ENCODE measurements around the gene RHOBTB1. TPM values are rescaled to one million over a fixed set of nuclear protein-coding genes. Genes with fewer than 3 reads are reported as not detected.

The RHOBTB1 gene
- total RNA-seq, 1 experiment from 2014 or later: 2.5 TPM

GRCh38 chr10:60871215-60871614 lies 72.8 kb downstream of the RHOBTB1 start:
- Histone ChIP-seq H4K91ac (ENCODE audit: insufficient read length, low read depth, low read length) (no peak overlapping the region), H3K14ac (ENCODE audit: insufficient read depth, low read length) (no peak overlapping the region), H2BK120ac (ENCODE audit: low read depth, low read length, poor library complexity, severe bottlenecking) (no peak overlapping the region), H2BK20ac (ENCODE audit: low read depth, low read length, poor library complexity, severe bottlenecking) (no peak overlapping the region), H3K79me2 (ENCODE audit: insufficient read depth, low read length) (no peaks in the 10 kb centered on the region), H4K20me1 (ENCODE audit: control insufficient read depth, insufficient read depth, insufficient read length) (no peaks in the 10 kb centered on the region), H3K56ac (ENCODE audit: insufficient read length, low read depth, low read length) (no peak overlapping the region), H3K23ac (ENCODE audit: insufficient read length, low read depth, low read length) (no peak overlapping the region), H2AK5ac (ENCODE audit: insufficient read length, low read length) (no peak overlapping the region), H2BK5ac (ENCODE audit: insufficient read length, low read length) (no peak overlapping the region), H3K79me1 (ENCODE audit: insufficient read depth, low read depth, low read length, poor library complexity, severe bottlenecking) (no peaks in the 10 kb centered on the region), H2BK15ac (ENCODE audit: low read depth, low read length) (no peak overlapping the region), H3K4ac (ENCODE audit: low read depth, low read length) (no peak overlapping the region), H3K27ac (ENCODE audit: insufficient read length, low read depth, low read length) (no peak overlapping the region), H3K27me3 (ENCODE audit: insufficient read depth, low read length) (no peaks in the 10 kb centered on the region), H3T11ph (ENCODE audit: low read length) (no peak overlapping the region), H3K23me2 (ENCODE audit: insufficient read length, low read depth, low read length, poor library complexity, severe bottlenecking) (no peaks in the 10 kb centered on the region), H3K9me3 (ENCODE audit: control insufficient read depth, low read depth, low read length) (no peaks in the 10 kb centered on the region), H3K9ac (ENCODE audit: extremely low read depth, insufficient read length, low read length) (no peak overlapping the region), H3K4me2 (ENCODE audit: insufficient read depth, insufficient read length, low read length) (no peak overlapping the region), H2BK12ac (ENCODE audit: insufficient read length, low read depth, low read length) (no peak overlapping the region), H3K18ac (ENCODE audit: insufficient read length, low read depth, low read length) (no peak overlapping the region), H4K8ac (replicated peaks; ENCODE audit: insufficient read length, low read depth, low read length) (no peak overlapping the region), H2AFZ (ENCODE audit: low read length) (no peak overlapping the region), H4K5ac (ENCODE audit: insufficient read length, low read depth, low read length) (no peak overlapping the region), H3K4me1 (ENCODE audit: insufficient read depth, low read length) (peaks cover 2% of the 10 kb centered on the region)
- no peak overlapping the region for H3K4me3 Mint-ChIP-seq
- no peak overlapping the region for H3K27ac Mint-ChIP-seq
- DNase-seq: no peak
- H3K9me3 Mint-ChIP-seq: no peaks in the 10 kb centered on the region
- H3K27me3 Mint-ChIP-seq (ENCODE audit: low read depth): no peaks in the 10 kb centered on the region
- no peak for TF ChIP-seq CTCF (conservative IDR thresholded peaks at IDR 0.05)
- no CpG with 5 or more reads among the region's 8 CpGs for WGBS (ENCODE audit: extremely low coverage, insufficient read length, low lambda C conversion rate)
- H3K4me1 Mint-ChIP-seq: peaks cover 25 to 31% of the 10 kb centered on the region in 2 experiments
- peaks cover 0 to 5% (median 3%) of the 10 kb centered on the region in 3 experiments; a peak in 2 of 7 replicates for H3K36me3 Mint-ChIP-seq (ENCODE audit: insufficient read depth in 1 of 3, low read depth in 3 of 3)

All from H9 (cell line).